NB4 (cell line): ENCODE measurements around the gene XCR1.

Experiments used
- POLR2A ChIP-seq: IDR thresholded peaks from 2 replicates; pipeline ENCODE4 v1.6.1; 2011; ENCODE audit warnings: mild to moderate bottlenecking; ENCODE audit not compliant: insufficient read length; ENCODE audit errors: extremely low read depth
- TF ChIP-seq, protein P1 (sequence below): IDR thresholded peaks from one replicate; pipeline ENCODE4 v1.5.1; 2012; ENCODE audit warnings: low read depth, low read length

GRCh38 chr3:46076606-46077005 lies 49.3 kb upstream of the XCR1 start:
- TF ChIP-seq, protein P1, sequence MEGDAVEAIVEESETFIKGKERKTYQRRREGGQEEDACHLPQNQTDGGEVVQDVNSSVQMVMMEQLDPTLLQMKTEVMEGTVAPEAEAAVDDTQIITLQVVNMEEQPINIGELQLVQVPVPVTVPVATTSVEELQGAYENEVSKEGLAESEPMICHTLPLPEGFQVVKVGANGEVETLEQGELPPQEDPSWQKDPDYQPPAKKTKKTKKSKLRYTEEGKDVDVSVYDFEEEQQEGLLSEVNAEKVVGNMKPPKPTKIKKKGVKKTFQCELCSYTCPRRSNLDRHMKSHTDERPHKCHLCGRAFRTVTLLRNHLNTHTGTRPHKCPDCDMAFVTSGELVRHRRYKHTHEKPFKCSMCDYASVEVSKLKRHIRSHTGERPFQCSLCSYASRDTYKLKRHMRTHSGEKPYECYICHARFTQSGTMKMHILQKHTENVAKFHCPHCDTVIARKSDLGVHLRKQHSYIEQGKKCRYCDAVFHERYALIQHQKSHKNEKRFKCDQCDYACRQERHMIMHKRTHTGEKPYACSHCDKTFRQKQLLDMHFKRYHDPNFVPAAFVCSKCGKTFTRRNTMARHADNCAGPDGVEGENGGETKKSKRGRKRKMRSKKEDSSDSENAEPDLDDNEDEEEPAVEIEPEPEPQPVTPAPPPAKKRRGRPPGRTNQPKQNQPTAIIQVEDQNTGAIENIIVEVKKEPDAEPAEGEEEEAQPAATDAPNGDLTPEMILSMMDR, result no peak
- no peak for TF ChIP-seq POLR2A
